ENCODE results near the gene ZFHX2.

ZFHX2 gene

DNA sequence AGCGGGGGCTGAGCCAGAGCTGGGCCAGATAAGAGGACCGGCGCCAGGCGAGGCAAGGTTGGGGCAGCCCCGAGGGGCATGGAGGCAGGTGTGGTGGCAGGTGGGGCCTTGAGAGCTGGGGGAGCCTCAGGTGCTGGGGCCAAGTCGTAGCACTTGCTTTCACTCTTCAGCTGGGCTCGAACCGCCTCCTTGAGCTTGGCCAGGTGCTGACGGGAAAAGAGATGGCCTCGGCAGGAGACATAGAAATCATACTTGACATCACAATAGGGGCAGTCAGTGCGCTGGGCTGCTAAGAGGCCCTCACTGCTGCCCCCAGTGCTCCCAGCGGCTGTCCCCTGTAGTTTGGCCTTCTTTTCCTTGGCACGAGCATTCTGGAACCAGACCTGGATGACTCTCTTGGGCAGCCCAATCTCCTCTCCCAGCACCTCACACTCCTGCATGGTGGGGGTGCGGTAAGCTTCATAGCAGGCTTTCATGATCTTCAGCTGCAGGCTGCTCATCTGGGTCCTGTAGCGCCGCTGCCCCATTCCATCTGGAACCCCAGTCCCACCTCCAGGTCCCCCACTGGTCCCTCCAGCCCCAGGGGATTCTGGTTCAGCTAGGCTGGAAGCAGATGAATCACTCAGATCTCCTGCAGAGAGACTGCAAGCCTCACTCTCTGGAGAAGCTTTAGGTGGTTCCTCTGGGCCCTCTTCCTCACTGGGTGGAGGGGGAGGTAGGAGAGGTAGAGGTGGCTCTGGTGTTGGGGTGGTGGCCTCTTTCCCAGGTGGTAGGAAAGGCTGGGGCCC lies 28.1 kb downstream of the ZFHX2 start:
- H3K4me3 ChIP-seq (ENCODE audit: low read depth, low read length) = no peak overlapping the region

- H3K4me3 ChIP-seq (ENCODE audit: low read depth, low read length) = no peak overlapping the region
Measured at GRCh38 chr14:23522643-23523198, 28.8 kb downstream of the ZFHX2 start.

DNA sequence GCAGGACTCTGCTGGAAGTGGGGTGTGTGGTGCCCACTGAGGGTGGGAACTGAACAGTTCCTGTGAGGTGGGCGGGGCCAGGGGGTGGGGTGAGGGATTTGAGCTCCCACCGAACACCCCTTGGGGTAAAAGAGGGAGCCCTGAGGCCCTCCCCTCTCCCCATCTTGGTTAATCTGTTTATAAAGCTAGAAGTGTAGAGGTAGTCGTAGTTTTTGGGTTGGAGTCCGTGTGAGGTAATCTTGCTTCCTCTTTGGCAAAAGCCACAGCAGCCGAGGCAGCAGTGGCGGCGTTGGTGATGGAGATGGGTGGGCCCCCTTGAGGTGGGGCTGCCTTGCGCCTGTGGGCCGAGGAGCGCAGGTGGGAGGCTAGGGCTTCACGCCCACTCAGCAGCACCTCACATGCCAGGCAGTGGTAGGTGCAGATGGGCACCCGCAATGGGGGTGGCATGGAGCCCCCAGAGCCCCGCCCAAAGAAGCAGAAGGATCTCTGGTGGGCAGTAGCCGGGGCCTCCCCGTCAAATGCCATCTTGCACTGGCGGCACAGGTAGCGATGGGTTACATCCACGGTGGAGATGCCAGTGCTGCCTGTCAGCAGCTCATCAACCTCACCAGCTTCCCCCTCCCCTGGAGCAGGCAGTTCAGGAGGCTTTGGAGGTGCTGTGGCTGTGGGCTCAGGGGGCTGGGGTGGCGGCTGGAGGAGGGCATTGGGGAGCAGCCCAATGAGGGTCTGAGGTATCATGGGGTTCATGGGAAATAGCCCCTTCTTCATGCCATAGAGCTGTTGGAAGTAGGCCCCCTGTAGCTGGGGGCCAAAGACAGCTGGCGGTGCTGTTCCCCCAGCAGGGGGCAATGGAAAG lies 29.6 kb downstream of the ZFHX2 start:
- no peak overlapping the region for H3K4me3 ChIP-seq (ENCODE audit: low read depth, low read length)

GRCh38 chr14:23520899-23521533 lies 30.5 kb downstream of the ZFHX2 start:
- H3K4me3 ChIP-seq (ENCODE audit: low read depth, low read length) = no peak overlapping the region

DNA sequence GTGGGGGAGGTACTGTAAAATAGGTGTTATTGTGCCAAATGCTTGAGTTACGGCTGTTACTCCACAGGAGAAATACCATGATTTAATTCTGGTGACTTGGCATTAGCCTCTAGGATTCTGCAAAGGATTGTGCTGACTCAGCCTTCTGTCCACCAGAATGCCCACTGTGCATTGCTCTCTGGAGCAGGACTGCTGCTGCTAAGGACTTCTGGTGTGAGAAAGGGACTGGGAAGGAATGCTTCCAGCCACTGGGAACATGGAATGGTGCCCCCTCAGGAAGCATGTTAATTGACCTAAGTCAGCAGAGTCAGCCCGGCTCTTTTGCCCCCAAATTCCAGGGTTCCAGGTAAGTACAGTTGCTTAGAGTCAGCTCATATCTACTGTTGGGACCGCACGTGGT lies 32.9 kb downstream of the ZFHX2 start:
- no peak overlapping the region for H3K4me3 ChIP-seq (ENCODE audit: low read depth, low read length)

- no peak overlapping the region for H3K4me3 ChIP-seq (ENCODE audit: low read depth, low read length)
Measured at GRCh38 chr14:23517650-23518326, 33.8 kb downstream of the ZFHX2 start.

- H3K4me3 ChIP-seq (ENCODE audit: low read depth, low read length) = no peak overlapping the region
Measured at GRCh38 chr14:23514644-23514957, 37.0 kb downstream of the ZFHX2 start.

DNA sequence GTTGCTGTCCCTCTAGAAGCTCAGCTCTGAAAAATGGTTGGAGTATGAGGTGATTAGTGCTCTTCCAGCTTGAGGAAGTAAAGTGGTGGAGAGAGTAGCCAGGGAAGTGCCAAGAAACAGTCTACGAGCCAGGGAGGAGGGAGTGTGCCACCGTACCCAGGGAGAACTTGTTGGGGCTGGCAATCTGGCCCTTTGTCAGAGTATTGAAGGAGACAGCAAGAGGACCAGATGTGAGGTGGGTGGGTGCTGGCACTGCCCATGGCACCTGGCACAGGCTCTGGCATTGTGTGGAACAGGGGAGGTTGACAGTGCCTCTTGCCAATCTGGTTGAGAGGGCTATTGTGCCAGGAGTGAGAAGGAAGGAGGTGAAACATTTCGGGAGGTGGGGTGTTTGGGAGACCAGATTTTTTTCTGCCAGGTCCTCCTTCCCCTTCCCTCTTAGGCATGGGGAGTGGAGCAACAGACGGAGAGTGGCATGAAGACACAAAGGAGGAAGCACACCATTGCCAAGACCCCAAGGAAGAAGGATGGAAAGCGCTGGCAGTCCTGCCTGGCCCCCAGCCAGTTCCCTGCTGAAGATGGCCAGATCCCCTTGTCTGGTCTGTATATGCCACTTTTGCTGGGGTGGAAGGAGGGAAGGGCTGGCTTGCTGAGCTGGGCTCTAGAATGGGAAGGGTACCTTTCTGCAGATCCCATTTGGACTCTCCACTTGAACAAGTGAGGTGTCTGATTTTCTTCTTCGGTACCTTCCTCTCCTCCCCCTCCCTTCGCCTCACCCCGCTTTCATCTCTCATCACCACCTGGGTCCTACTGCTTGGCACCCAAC lies 37.5 kb downstream of the ZFHX2 start:
- H3K4me3 ChIP-seq (ENCODE audit: low read depth, low read length) = no peak overlapping the region

GRCh38 chr14:23513005-23513817 lies 38.4 kb downstream of the ZFHX2 start:
- H3K4me3 ChIP-seq (ENCODE audit: low read depth, low read length) = no peak overlapping the region

- no peak overlapping the region for H3K4me3 ChIP-seq (ENCODE audit: low read depth, low read length)
Measured at GRCh38 chr14:23512156-23512555, 39.4 kb downstream of the ZFHX2 start.

GRCh38 chr14:23494223-23494622 lies 57.3 kb downstream of the ZFHX2 start:
- H3K4me3 ChIP-seq (ENCODE audit: low read depth, low read length) = no peak overlapping the region

- no peak overlapping the region for H3K4me3 ChIP-seq (ENCODE audit: low read depth, low read length)
Measured at GRCh38 chr14:23492618-23493272, 58.8 kb downstream of the ZFHX2 start.

DNA sequence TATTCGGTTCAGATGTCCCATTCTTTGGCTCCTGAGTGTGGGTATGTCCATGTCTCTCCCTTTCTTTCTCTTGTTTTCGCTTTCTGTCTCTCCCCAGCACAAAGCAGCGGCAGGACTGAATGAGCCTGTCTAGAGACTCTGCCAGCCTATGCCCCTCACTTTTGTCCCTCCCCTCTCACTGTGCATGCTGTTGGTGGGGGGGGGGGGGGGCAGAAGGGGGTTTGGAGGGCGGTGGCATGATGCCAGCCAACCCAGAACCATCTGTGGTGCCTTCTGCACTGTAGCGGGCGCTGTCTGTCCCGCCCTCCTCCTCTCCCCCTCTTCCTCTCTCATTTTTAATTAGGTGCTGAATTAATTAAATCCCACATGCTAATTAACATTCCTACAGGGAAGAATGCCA lies 64.3 kb downstream of the ZFHX2 start:
- no peak overlapping the region for H3K4me3 ChIP-seq (ENCODE audit: low read depth, low read length)

- no peak overlapping the region for H3K4me3 ChIP-seq (ENCODE audit: low read depth, low read length)
Measured at GRCh38 chr14:23486036-23486435, 65.5 kb downstream of the ZFHX2 start.

- H3K4me3 ChIP-seq (ENCODE audit: low read depth, low read length) = no peak overlapping the region
Measured at GRCh38 chr14:23485326-23485725, 66.2 kb downstream of the ZFHX2 start.

- H3K4me3 ChIP-seq (ENCODE audit: low read depth, low read length) = no peak overlapping the region
Measured at GRCh38 chr14:23483236-23483854, 68.2 kb downstream of the ZFHX2 start.

GRCh38 chr14:23482823-23483148 lies 68.8 kb downstream of the ZFHX2 start:
- H3K4me3 ChIP-seq (ENCODE audit: low read depth, low read length) = no peak overlapping the region

GRCh38 chr14:23481979-23482822 lies 69.4 kb downstream of the ZFHX2 start:
- H3K4me3 ChIP-seq (ENCODE audit: low read depth, low read length) = no peak overlapping the region
